Esophagus squamous epithelium (tissue), 5 donors: ENCODE measurements around the gene SHPK. TPM values are rescaled to one million over a fixed set of nuclear protein-coding genes. Genes with fewer than 3 reads are reported as not detected.

Source experiments
- DNase-seq: peaks from one replicate; lab custom pipeline; 2025; lab: John Stamatoyannopoulos, UW
- H3K27ac ChIP-seq, 4 donors: fragments of 200-600 bp; sonication (generic); one replicate each; pipeline ENCODE4 v1.5.1; 2016 to 2019; ENCODE audit warnings: mild to moderate bottlenecking in 1 of 4
- H3K27me3 ChIP-seq, 4 donors: fragments of 200-600 bp; sonication (generic); 1 replicate in 3 of 4; 2 replicates in 1 of 4; pipeline versions ENCODE4 v1.5.1 to v1.6.0; 2017 to 2021; ENCODE audit warnings: antibody characterized with exemption in 1 of 4
- H3K36me3 ChIP-seq, 3 donors: fragments of 200-600 bp; sonication (generic); one replicate each; pipeline ENCODE4 v1.5.1; 2016 to 2019
- H3K4me1 ChIP-seq, 3 donors: fragments of 200-600 bp; sonication (generic); one replicate each; pipeline ENCODE4 v1.5.1; 2017 to 2019
- H3K4me3 ChIP-seq, 4 donors: fragments of 200-600 bp; sonication (generic); 1 replicate in 3 of 4; 2 replicates in 1 of 4; pipeline ENCODE4 v1.5.1; 2016 to 2019; ENCODE audit warnings: mild to moderate bottlenecking in 2 of 4, moderate library complexity in 1 of 4
- H3K9me3 ChIP-seq, 3 donors: fragments of 200-600 bp; sonication (generic); one replicate each; pipeline ENCODE4 v1.5.1; 2016 to 2019
- POLR2A ChIP-seq, 4 donors: fragments of 450-650 bp; IDR thresholded peaks; one replicate each; pipeline ENCODE4 v1.6.1; 2017; ENCODE audit warnings: antibody characterized with exemption in 4 of 4, mild to moderate bottlenecking in 4 of 4, moderate library complexity in 3 of 4
- WGBS, 2 donors: methylation state at CpG; one replicate each; pipeline ENCODE4 v1.1.5; 2018; 5-methylcytosine and 5-hydroxymethylcytosine counted together
- intact Hi-C: fragments of 100-400 bp; cut with DNase I; formaldehyde crosslinking; loops from one replicate; pipeline ENCODE4 v1.15.0; 2022
- total RNA-seq, 4 donors: library from RNA; depleted of rRNA; stranded (reverse); fragments of >200 nt; gene quantifications; one replicate each; pipeline ENCODE4 v1.1.0, GENCODE V29; 2016
- TF ChIP-seq, protein P1 (sequence below), 6 experiments: fragments of 450-650 bp in 4 of 6; fragments of 200-600 bp in 2 of 6; sonication (generic) in 2 of 6; IDR thresholded peaks; one replicate each; pipeline ENCODE4 v1.5.1; 2016 to 2019; ENCODE audit warnings: antibody characterized with exemption in 6 of 6, mild to moderate bottlenecking in 4 of 6, moderate library complexity in 4 of 6
- donor health status: DM: yes; HTN: yes; CAD: no.

Gene SHPK
- total RNA-seq, 4 donors from 2014 or later: 10.8 to 16.8 (median 14.3) TPM

DNA sequence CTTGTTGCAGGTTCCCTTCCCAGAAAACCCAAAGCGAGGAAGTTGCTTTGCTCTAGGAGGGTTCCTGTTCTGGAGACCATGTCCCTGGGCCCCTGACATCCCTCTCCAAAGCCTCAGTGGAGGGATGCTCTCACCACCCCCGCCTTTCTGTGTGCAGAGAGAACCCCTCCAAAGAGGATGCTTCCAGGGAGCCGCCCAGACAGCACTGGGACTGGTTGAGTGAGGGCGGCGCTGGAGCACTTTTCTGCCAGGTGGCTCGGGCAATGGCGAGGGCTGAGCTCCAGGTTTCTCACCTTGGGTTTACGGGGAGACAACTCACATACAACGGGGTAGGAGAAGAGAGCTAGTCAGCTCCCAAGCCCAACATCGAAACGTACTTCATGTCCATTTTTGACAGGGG, 39.8 kb upstream of the SHPK start:
- Histone ChIP-seq H3K9me3 (no peaks in the 10 kb centered on the region), H3K27me3 (peaks cover 0 to 1% (median 0%) of the 10 kb centered on the region in 4 donors), H3K4me1 (peaks cover 0 to 15% (median 8%) of the 10 kb centered on the region in 3 donors), H3K27ac (no peak overlapping the region), H3K4me3 (no peak overlapping the region), H3K36me3 (peaks cover 0 to 11% (median 0%) of the 10 kb centered on the region in 3 donors)
- no peak for DNase-seq
- TF ChIP-seq, protein P1, sequence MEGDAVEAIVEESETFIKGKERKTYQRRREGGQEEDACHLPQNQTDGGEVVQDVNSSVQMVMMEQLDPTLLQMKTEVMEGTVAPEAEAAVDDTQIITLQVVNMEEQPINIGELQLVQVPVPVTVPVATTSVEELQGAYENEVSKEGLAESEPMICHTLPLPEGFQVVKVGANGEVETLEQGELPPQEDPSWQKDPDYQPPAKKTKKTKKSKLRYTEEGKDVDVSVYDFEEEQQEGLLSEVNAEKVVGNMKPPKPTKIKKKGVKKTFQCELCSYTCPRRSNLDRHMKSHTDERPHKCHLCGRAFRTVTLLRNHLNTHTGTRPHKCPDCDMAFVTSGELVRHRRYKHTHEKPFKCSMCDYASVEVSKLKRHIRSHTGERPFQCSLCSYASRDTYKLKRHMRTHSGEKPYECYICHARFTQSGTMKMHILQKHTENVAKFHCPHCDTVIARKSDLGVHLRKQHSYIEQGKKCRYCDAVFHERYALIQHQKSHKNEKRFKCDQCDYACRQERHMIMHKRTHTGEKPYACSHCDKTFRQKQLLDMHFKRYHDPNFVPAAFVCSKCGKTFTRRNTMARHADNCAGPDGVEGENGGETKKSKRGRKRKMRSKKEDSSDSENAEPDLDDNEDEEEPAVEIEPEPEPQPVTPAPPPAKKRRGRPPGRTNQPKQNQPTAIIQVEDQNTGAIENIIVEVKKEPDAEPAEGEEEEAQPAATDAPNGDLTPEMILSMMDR (IDR thresholded peaks at IDR 0.05): no peak
- TF ChIP-seq POLR2A (IDR thresholded peaks at IDR 0.05): no peak
- intact Hi-C loops: no loop called here
- 70 to 73% methylated on average over 4 to 6 of the region's 11 CpGs for WGBS, 2 donors

DNA sequence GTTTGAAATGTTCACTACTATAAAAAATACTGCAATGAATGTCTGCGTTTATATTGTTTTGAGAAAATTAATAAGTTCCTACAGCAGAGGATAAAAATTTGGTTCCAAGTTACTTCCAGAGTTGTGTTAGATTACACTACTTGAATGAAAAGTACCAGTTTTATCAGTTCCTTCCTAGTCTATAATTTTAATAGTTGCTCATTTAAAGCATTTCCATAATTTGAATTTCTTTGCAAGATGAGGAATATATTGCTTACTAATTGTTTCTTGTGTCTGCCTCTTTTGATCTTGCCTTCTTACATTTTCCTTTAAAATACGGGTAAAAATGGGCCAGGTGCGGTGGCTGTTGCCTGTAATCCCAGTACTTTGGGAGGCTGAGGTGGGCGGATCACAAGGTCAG, 36.5 kb upstream of the SHPK start:
- Histone ChIP-seq H3K36me3 (peaks cover 0 to 18% (median 0%) of the 10 kb centered on the region in 3 donors), H3K27me3 (no peaks in the 10 kb centered on the region), H3K9me3 (no peaks in the 10 kb centered on the region), H3K4me1 (peaks cover 11 to 25% (median 12%) of the 10 kb centered on the region in 3 donors), H3K27ac (no peak overlapping the region), H3K4me3 (no peak overlapping the region)
- no peak for DNase-seq
- TF ChIP-seq, protein P1 (IDR thresholded peaks at IDR 0.05): no peak
- TF ChIP-seq POLR2A (IDR thresholded peaks at IDR 0.05): no peak
- intact Hi-C loops: no loop called here
- 91 to 96% methylated on average over 4 of the region's 4 CpGs for WGBS, 2 donors

DNA sequence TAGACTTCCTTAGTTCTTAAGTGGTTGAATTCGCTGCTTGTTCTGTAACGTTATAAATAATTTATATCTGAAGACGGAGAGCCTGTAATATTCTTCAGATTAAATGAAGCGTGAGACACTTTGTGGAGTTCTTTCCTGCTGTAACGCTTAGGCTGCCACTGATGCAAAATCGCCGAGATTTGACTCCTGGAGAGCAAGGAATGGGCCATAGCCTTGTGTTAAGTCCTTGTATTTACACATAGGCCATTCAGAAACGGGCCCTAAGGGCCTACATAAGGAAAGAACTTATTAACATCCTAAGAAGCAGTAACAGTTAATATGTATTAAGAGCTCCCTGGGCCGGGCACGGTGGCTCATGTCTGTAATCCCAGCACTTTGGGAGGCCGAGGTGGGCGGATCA, 33.5 kb upstream of the SHPK start:
- H3K27me3 ChIP-seq: no peaks in the 10 kb centered on the region
- H3K27ac ChIP-seq: peak overlapping the region in 3 of 4 donors; percentile 91 to 99 (median 98)
- whole genome bisulfite sequencing, 2 donors: 34 to 37% methylated on average over 12 of the region's 12 CpGs
- no peaks in the 10 kb centered on the region for H3K9me3 ChIP-seq
- H3K4me3 ChIP-seq: peak overlapping the region; percentile 96 to 100 (median 98)
- H3K4me1 ChIP-seq: peaks cover 25 to 55% (median 35%) of the 10 kb centered on the region in 3 donors
- TF ChIP-seq, protein P1 (IDR thresholded peaks at IDR 0.05): no peak
- no peak for TF ChIP-seq POLR2A (IDR thresholded peaks at IDR 0.05)
- H3K36me3 ChIP-seq: peaks cover 2 to 24% (median 5%) of the 10 kb centered on the region in 3 donors
- no peak for DNase-seq
- intact Hi-C loops: no loop called here

DNA sequence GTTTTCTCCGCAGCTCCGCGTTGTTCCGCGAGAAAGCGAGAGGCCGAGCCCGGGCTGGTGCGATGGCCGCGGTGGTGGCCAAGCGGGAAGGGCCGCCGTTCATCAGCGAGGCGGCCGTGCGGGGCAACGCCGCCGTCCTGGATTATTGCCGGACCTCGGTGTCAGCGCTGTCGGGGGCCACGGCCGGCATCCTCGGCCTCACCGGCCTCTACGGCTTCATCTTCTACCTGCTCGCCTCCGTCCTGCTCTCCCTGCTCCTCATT, 33.0 kb upstream of the SHPK start:
- intact Hi-C loops: no loop called here
- no peak for DNase-seq
- TF ChIP-seq, protein P1 (IDR thresholded peaks at IDR 0.05): no peak
- TF ChIP-seq POLR2A (IDR thresholded peaks at IDR 0.05): no peak
- H3K27me3 ChIP-seq: no peaks in the 10 kb centered on the region
- H3K4me1 ChIP-seq: peaks cover 25 to 60% (median 35%) of the 10 kb centered on the region in 3 donors
- H3K9me3 ChIP-seq: no peaks in the 10 kb centered on the region
- WGBS, 2 donors: no CpG with 5 or more reads among the region's 32 CpGs
- peaks cover 8 to 29% (median 10%) of the 10 kb centered on the region in 3 donors for H3K36me3 ChIP-seq
- peak overlapping the region; percentile 91 to 99 (median 96) for H3K27ac ChIP-seq
- H3K4me3 ChIP-seq: peak overlapping the region; percentile 96 to 100 (median 98)

DNA sequence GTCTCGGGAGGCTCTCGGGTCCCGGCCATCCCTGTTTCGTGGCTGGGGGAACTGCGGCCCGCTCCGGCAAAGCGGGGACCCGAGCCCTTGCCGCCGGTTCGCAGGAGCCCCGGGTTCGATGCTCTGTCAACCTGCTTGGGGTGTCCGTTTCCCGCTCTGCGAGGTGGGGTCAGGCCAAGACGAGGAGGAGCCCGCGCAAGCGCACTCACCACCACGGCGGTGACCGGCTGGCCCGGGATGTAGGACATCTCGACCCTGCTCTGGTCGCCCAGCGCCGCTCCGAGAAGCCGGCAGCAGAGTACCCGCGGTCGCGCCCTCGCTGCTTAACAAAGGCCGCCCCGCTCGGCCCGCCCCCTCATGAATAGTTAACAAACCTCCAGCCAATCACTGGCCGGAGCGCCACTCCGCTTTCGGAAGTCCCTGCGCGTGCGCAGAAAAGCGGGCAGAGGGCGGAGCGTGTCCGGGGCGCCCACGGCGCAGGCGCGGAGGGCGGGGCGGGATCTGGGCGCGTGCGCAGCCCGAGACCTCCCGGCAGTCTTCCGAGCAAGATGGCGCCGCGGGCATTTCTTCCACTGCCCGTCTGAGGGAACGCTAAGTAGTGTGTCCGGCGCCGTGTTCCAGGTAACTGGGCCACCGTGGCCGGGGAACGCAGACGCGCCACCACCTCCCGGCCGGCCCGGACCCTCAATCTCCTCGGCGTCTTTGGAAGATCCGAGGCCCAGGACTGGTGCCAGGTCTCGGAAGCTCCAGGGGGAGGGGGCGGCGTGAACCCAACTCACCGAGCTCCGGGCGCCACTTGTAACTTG, 32.4 kb upstream of the SHPK start, which contains the start of the genes EMC6 and TAX1BP3:
Gene EMC6 (plus strand): TSS at position 534 of the 806 bp plus-strand sequence. CDS start 335 bp downstream, outside the sequence.
Gene TAX1BP3 (minus strand): TSS at position 300 of the 806 bp plus-strand sequence. CDS start 52 bp downstream, at position 248.
- intact Hi-C loops: no loop called here
- peak in 3 of 4 donors; percentile 76 to 98 (median 96) for TF ChIP-seq POLR2A (IDR thresholded peaks at IDR 0.05)
- TF ChIP-seq, protein P1 (IDR thresholded peaks at IDR 0.05): peak in 1 of 6 experiments; percentile 13
- peak within 1 kb of the TSS; percentile 96 to 100 (median 98) for H3K4me3 ChIP-seq
- H3K4me1 ChIP-seq: peaks cover 25 to 66% (median 35%) of the 10 kb centered on the region in 3 donors
- H3K27me3 ChIP-seq: no peaks in the 10 kb centered on the region
- peak; percentile 88 for DNase-seq
- H3K9me3 ChIP-seq: no peaks in the 10 kb centered on the region
- peak within 1 kb of the TSS; percentile 91 to 99 (median 96) for H3K27ac ChIP-seq
- H3K36me3 ChIP-seq: peaks cover 13 to 34% (median 15%) of the 10 kb centered on the region in 3 donors
- WGBS, 2 donors: 0% methylated on average over 2 to 6 of the region's 89 CpGs
